Stimulated activated CD8-positive, alpha-beta memory T cell treated with anti-CD3 and anti-CD28 coated beads, Interleukin-2, amount 100 ng/mL, for 48 hours (primary cell): ENCODE measurements around the gene LARGE1.

Experiments
- DNase-seq, 2 donors: peaks; one replicate each; pipeline ENCODE4 v3.0.0-alpha.2; 2020; ENCODE audit warnings: low read depth in 2 of 2

The LARGE1 gene

GRCh38 chr22:33920197-33920540, at the start of gene LARGE1:
LARGE1 (minus strand) TSS chr22:33920476.
- DNase-seq: no peak

- no peak for DNase-seq
Measured at GRCh38 chr22:33969045-33969444, 48.8 kb upstream of the LARGE1 start.

GRCh38 chr22:33964121-33964520, 43.8 kb upstream of the LARGE1 start:
- DNase-seq: no peak

- no peak for DNase-seq
Measured at GRCh38 chr22:33962409-33962808, 42.1 kb upstream of the LARGE1 start.

- no peak for DNase-seq
Measured at GRCh38 chr22:33958741-33959140, 38.5 kb upstream of the LARGE1 start.

- no peak for DNase-seq
Measured at GRCh38 chr22:33957086-33957485, 36.8 kb upstream of the LARGE1 start.

GRCh38 chr22:33952776-33953175, 32.5 kb upstream of the LARGE1 start:
- no peak for DNase-seq

GRCh38 chr22:33940741-33941140, 20.5 kb upstream of the LARGE1 start:
- no peak for DNase-seq

- DNase-seq: no peak
Measured at GRCh38 chr22:33932997-33933396, 12.7 kb upstream of the LARGE1 start.

GRCh38 chr22:33931406-33931805, 11.1 kb upstream of the LARGE1 start:
- DNase-seq: no peak

- no peak for DNase-seq
Measured at GRCh38 chr22:33927752-33928151, 7.5 kb upstream of the LARGE1 start.

GRCh38 chr22:33925194-33925593, 4.9 kb upstream of the LARGE1 start:
- DNase-seq: no peak

- DNase-seq: no peak
Measured at GRCh38 chr22:33923660-33924246, 3.5 kb upstream of the LARGE1 start.

- DNase-seq: no peak
Measured at GRCh38 chr22:33923033-33923432, 2.8 kb upstream of the LARGE1 start.

GRCh38 chr22:33922349-33922681, 2.0 kb upstream of the LARGE1 start:
- no peak for DNase-seq

GRCh38 chr22:33921525-33922348, 1.5 kb upstream of the LARGE1 start:
- no peak for DNase-seq

GRCh38 chr22:33920927-33921524, 750 bp upstream of the LARGE1 start:
- DNase-seq: peak; percentile 77 to 89

- DNase-seq: no peak
Measured at GRCh38 chr22:33919391-33920196, 682 bp downstream of the LARGE1 start.

GRCh38 chr22:33918676-33919365, 1.5 kb downstream of the LARGE1 start:
- DNase-seq: no peak

- DNase-seq: no peak
Measured at GRCh38 chr22:33917744-33918406, 2.4 kb downstream of the LARGE1 start.

GRCh38 chr22:33914699-33915098, 5.6 kb downstream of the LARGE1 start:
- DNase-seq: no peak
